HAP-1 (cell line): ENCODE measurements around the gene STK32B.
"Not testable (repeated sequence)": the region's sequence is repeated elsewhere in the genome, so short reads cannot be mapped to it uniquely, and the experiment has no call there.

Source experiments
- DNase-seq, 2 experiments: peaks; one replicate each; pipeline ENCODE4 v3.0.0-alpha.2; 2016 to 2020; ENCODE audit warnings: low spot score in 2 of 2
- H3K27me3 ChIP-seq: fragments of 250-450 bp; sonication (Bioruptor Pico); 2 replicates; pipeline ENCODE4 v1.5.1; 2020; ENCODE audit warnings: low read depth, mild to moderate bottlenecking, moderate library complexity
- H3K36me3 ChIP-seq: fragments of 250-450 bp; sonication (Bioruptor Pico); replicated peaks from 2 replicates; pipeline ENCODE4 v1.5.1; 2020; ENCODE audit warnings: mild to moderate bottlenecking
- H3K4me1 ChIP-seq: fragments of 250-450 bp; sonication (Bioruptor Pico); 2 replicates; pipeline ENCODE4 v1.5.1; 2020; ENCODE audit warnings: mild to moderate bottlenecking
- H3K4me3 ChIP-seq: fragments of 250-450 bp; sonication (Bioruptor Pico); 2 replicates; pipeline ENCODE4 v1.5.1; 2020; ENCODE audit warnings: mild to moderate bottlenecking, moderate library complexity
- H3K9me3 ChIP-seq: fragments of 250-450 bp; sonication (Bioruptor Pico); 2 replicates; pipeline ENCODE4 v1.5.1; 2020; ENCODE audit warnings: mild to moderate bottlenecking, moderate library complexity
- in situ Hi-C: fragments of 300-500 bp; cut with MboI; formaldehyde crosslinking; loops from 3 replicates; pipeline ENCODE4 v1.14.3; 2020; ENCODE audit warnings: low sequenced_read_pairs, inconsistent platforms, mixed read lengths

STK32B gene

DNA sequence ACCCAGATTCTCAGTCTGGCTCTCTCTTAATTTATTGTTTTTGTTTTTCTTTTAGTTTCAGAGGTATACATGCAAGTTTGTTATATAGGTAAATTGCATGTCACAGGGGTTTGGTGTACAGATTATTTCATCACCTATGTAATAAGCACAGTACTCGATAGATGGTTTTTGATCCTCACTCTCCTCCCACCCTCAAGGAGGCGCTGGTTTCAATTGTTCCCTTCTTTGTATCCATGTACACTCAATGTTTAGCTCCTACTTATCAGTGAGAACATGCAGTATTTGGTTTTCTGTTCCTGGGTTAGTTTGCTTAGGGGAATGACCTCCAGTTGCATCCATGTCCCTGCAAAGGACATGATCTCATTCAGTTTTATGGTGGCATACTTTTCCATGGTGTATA is 198.4 kb downstream of the STK32B start:
- Histone ChIP-seq H3K36me3 (no peaks in the 10 kb centered on the region), H3K4me3 (no peak overlapping the region), H3K27me3 (no peaks in the 10 kb centered on the region), H3K4me1 (no peaks in the 10 kb centered on the region), H3K9me3 (no peaks in the 10 kb centered on the region)
- DNase-seq = no peak
- in situ Hi-C loops = no loop called here

DNA sequence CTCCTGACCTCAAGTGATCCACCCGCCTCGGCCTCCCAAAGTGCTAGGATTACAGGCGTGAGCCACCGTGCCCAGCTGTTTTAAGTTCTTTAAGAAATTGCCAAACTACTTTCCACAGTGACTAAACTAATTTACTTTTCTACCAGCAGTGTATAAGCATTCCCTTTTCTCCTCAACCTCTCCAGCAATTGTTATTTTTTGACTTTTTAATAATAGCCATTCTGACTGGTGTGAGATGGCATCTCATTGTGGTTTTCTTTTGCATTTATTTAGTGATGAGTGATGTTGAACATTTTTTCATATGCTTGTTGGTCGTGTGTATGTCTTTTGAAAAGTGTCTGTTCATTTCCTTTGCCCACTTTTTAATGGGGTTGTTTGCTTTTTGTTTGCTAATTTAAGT is 199.3 kb downstream of the STK32B start:
- H3K4me1 ChIP-seq, H3K36me3 ChIP-seq, in situ Hi-C loops, H3K9me3 ChIP-seq, DNase-seq, H3K27me3 ChIP-seq, H3K4me3 ChIP-seq: not testable (repeated sequence)

DNA sequence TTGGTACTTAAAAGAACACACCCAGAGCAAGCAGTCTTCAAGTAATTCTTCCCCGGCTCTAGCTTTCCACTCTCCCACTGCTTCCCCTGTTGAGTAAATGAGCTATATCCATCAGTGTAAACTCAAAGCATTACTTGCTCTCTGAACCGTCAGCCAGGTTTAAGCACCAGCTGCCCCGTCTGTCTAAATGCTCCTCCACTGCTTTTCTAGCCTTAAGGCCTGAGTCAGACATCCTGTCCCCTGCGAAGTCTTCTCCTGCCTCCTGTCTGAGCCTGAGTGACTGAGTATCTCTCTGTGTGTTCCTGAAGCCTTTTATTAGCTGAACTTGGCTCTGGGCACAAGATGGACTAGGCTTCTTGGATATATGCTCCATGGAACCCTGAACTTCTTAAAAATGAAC is 205.1 kb downstream of the STK32B start:
- H3K36me3 ChIP-seq = no peaks in the 10 kb centered on the region
- H3K27me3 ChIP-seq = no peaks in the 10 kb centered on the region
- H3K4me3 ChIP-seq = no peak overlapping the region
- in situ Hi-C loops = no loop called here
- H3K9me3 ChIP-seq = no peaks in the 10 kb centered on the region
- no peaks in the 10 kb centered on the region for H3K4me1 ChIP-seq
- no peak for DNase-seq

DNA sequence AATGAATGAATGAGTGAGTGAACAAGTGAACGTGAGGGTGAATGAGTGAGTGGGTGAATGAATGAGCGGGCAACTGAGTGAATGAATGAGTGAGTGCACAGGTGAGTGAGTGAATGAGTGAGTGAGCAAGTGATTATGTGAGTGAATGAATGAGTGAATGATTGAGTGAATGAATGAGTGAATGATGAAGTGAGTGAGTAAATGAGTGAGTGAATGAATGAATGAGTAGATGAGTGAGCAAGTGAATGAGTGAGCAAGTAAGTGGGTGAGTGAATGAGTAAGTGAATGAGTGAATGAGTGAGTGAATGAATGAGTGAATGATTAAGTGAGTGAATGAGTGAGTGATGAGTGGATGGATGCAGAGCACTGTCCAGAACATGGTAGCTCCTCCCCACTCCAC is 205.8 kb downstream of the STK32B start:
- Histone ChIP-seq H3K36me3 (no peaks in the 10 kb centered on the region), H3K4me1 (no peaks in the 10 kb centered on the region), H3K27me3 (no peaks in the 10 kb centered on the region), H3K4me3 (no peak overlapping the region), H3K9me3 (no peaks in the 10 kb centered on the region)
- in situ Hi-C loops = no loop called here
- no peak for DNase-seq

DNA sequence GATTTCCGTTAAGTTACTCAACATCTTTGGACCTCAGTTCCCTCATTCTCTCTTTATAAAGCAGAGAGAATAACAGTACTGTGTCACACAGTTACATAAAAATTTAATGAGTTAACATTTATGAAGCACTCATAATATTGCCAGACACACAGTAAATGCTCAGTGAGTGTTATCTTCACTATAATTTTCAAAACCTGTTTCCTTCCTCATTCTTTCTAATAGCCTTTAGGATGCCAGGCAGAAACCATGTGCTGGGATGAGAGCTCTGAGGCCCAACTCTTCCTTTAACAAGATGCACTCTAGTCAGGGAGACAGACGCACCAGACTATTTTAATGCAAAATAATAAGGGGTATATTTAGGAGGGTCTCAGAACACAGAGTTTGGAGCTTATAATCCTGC is 208.2 kb downstream of the STK32B start:
- Histone ChIP-seq H3K9me3 (no peaks in the 10 kb centered on the region), H3K4me1 (no peaks in the 10 kb centered on the region), H3K27me3 (no peaks in the 10 kb centered on the region), H3K36me3 (no peaks in the 10 kb centered on the region), H3K4me3 (no peak overlapping the region)
- in situ Hi-C loops = no loop called here
- no peak for DNase-seq

DNA sequence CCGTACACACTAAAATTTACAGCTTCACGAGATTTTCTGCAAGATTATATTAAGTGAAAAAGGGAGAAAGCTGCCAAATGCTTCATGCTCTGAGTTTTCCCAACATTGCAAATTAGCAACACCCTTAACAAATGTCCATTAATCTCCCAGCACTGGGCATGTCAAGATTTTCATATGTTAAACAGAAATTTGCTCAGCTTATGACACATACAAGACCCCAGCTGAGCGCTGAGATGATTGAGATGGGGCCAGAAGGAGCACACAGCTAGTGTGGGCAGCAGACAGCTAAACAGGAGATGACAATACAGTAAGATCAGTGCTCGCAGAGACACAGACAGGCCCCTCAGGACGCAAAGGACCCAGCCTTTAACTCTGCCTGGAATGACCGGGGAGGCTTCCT is 208.8 kb downstream of the STK32B start:
- H3K4me3 ChIP-seq = no peak overlapping the region
- no peaks in the 10 kb centered on the region for H3K27me3 ChIP-seq
- H3K4me1 ChIP-seq = no peaks in the 10 kb centered on the region
- H3K36me3 ChIP-seq = no peaks in the 10 kb centered on the region
- H3K9me3 ChIP-seq = no peaks in the 10 kb centered on the region
- DNase-seq = no peak
- in situ Hi-C loops = no loop called here

DNA sequence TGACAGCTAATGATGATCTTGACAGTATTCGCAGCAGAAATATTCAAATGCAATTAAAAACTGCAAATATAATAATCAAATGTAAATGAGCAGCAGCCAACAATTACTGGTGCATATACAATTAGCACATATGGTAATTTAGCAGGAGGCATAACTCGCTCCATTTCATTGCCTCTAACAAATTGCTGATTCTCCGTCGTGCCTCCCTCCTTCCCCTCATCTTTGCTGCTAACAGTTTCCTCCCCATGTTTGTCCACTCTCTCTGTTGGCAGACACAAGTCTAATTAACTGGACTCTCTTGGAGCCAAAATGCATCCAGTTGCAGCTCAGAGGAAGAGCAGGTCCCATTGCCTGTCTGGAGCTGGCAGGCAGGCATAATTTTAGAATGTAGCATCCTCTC is 210.6 kb downstream of the STK32B start:
- Histone ChIP-seq H3K27me3 (no peaks in the 10 kb centered on the region), H3K4me1 (no peaks in the 10 kb centered on the region), H3K4me3 (no peak overlapping the region), H3K36me3 (no peaks in the 10 kb centered on the region), H3K9me3 (no peaks in the 10 kb centered on the region)
- DNase-seq = no peak
- in situ Hi-C loops = no loop called here

DNA sequence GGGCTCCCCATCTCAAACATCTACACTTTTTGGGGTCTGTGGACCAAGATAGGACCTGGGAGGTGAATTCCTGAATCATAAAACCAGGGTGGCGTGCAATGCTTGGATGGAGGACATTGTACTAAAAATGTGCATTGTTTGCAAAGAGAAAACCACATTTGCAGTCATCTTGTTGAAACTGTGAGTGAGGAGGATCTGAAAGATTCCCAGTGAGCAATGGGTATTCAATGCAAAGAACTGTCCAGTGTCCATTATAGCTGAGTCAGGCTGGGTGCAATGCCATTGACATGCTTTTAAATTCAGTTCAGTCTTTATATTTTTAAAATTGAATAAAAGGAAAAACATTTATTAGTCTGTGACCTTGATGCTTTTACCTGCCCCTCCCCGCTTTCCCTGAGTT is 215.7 kb downstream of the STK32B start:
- Histone ChIP-seq H3K4me1 (no peaks in the 10 kb centered on the region), H3K27me3 (no peaks in the 10 kb centered on the region), H3K36me3 (no peaks in the 10 kb centered on the region), H3K9me3 (no peaks in the 10 kb centered on the region), H3K4me3 (no peak overlapping the region)
- in situ Hi-C loops = no loop called here
- no peak for DNase-seq

DNA sequence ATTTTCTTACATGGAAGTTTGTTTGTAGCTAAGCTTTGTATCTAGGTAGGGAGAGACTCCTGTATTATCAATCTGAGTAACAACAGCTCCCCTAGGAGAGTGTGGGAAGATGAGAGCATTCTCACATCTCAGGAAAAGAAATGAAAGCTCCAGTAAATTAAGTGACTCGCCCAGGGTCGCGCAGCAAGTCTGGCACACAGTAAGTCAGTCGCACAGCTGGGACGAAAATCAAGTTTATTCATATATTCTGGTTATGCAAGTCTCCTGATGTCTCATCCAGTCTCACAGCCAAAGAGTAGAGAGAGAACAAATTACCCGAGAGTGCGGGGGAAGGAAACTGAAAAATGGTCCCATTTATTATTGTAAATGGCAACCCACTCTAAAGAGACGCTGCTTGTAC is 216.1 kb downstream of the STK32B start:
- H3K4me3 ChIP-seq = no peak overlapping the region
- H3K27me3 ChIP-seq = no peaks in the 10 kb centered on the region
- no peak for DNase-seq
- no peaks in the 10 kb centered on the region for H3K4me1 ChIP-seq
- no peaks in the 10 kb centered on the region for H3K36me3 ChIP-seq
- H3K9me3 ChIP-seq = no peaks in the 10 kb centered on the region
- in situ Hi-C loops = no loop called here

DNA sequence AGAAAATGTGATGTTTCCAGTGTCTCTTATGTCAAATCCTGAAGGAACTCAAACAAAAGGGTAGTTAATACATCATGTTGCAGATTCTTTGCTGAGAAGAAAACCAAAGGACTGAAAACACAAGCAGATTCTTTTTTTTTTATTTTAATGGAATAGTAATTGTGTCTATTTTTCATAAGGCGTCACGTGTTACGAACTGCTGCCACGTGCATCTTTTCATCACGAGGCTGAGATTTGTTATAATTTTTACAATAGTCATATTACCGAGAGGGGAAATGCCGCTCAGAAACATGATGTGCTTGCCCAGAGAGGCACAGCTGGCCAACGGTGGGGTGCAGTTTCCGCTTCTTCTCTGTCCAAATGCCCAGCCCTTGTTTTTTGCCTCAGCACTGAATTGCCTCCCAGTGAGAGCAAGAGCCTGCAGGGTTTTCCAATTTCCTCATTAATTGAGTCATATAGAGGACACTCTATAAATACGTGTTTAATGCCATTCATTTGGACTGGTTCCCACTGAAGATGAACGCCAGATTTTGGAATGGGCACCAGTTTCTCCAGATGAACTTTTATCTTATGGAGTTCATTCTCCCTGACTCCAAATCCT is 225.3 kb downstream of the STK32B start:
- H3K36me3 ChIP-seq = no peaks in the 10 kb centered on the region
- DNase-seq = no peak
- no peaks in the 10 kb centered on the region for H3K9me3 ChIP-seq
- no peak overlapping the region for H3K4me3 ChIP-seq
- in situ Hi-C loops = no loop called here
- no peaks in the 10 kb centered on the region for H3K4me1 ChIP-seq
- no peaks in the 10 kb centered on the region for H3K27me3 ChIP-seq

DNA sequence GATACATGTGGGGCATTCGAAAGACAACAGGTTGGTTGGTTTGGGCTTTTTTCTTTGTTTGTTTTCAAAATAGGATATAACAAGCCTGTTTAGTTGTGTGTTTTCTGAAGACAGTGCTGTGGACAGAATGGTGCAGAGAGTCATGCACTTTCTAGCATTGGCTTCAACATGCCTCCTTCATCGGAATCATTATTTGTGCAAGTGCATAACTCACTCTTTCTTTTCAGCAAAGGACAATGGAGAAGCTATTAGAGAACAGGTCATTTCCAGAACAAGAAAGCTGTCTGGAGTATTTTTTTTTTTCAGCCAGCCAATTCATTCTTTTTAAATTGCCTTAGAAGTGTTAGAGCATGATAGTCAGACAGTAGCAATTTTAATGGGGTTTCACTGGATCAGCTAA is 225.8 kb downstream of the STK32B start:
- H3K4me1 ChIP-seq = no peaks in the 10 kb centered on the region
- DNase-seq = no peak
- H3K27me3 ChIP-seq = no peaks in the 10 kb centered on the region
- in situ Hi-C loops = no loop called here
- no peaks in the 10 kb centered on the region for H3K9me3 ChIP-seq
- no peak overlapping the region for H3K4me3 ChIP-seq
- H3K36me3 ChIP-seq = no peaks in the 10 kb centered on the region

DNA sequence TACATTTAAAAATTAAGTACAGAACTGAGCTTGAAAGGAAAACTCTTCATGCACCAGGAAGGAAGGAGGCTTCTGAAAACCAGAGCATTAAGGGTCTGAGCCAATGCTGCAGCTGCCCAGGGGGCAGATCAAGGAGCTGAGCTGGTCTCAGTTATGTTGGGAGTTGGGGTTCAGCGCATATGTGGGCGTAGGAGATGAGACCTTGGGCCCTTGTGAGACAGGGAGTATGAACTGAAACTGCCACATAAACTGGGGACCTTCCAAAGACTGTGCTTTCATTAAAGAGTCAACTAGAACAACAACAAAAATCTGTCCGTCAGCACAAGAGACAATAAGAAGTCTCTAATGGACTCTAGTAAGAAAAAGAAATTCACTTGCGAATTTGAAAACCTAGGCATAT is 226.9 kb downstream of the STK32B start:
- H3K27me3 ChIP-seq = no peaks in the 10 kb centered on the region
- no peaks in the 10 kb centered on the region for H3K36me3 ChIP-seq
- H3K4me3 ChIP-seq = no peak overlapping the region
- in situ Hi-C loops = no loop called here
- H3K9me3 ChIP-seq = no peaks in the 10 kb centered on the region
- H3K4me1 ChIP-seq = no peaks in the 10 kb centered on the region
- DNase-seq = no peak

DNA sequence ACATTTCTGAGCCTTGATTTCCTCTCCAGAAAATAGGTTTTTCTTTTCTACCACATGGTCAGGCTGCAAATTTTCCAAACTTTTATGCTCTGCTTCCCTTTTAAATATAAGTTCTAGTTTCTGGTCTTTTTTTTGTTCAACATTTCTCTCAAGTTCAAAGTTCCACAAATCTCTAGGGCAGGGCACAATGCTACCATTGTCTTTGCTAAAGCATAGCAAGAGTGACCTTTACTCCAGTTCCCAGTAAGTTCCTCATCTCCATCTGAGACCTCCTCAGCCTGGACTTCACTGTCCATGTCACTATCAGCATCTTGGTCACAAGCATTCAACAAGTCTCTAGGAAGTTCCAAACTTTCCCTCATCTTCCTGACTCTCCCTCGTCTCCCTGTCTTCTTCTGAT is 228.8 kb downstream of the STK32B start:
- H3K36me3 ChIP-seq, H3K27me3 ChIP-seq, in situ Hi-C loops: not testable (repeated sequence)

DNA sequence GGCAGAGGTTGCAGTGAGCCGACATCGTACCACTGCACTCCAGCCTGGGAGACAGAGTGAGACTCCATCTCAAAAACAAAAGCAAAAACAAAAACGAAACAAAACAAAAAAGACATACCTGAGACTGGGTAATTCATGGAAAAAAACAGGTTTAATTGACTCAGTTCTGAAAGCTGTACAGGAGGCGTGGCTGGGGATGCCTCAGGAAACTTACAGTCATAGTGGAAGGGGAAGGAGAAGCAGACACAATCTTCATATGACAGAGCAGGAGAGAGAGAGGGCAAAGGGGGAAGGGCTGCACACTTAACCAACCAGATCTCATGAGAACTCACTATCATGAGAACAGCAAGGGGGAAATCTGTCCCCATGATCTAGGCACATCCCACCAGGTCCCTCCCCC is 229.5 kb downstream of the STK32B start:
- H3K9me3 ChIP-seq = no peaks in the 10 kb centered on the region
- in situ Hi-C loops = no loop called here
- H3K36me3 ChIP-seq = no peaks in the 10 kb centered on the region
- no peaks in the 10 kb centered on the region for H3K4me1 ChIP-seq
- H3K4me3 ChIP-seq = no peak overlapping the region
- DNase-seq = no peak
- no peaks in the 10 kb centered on the region for H3K27me3 ChIP-seq

More for the DNA sequence above, 228.8 kb downstream of the STK32B start:
- not testable (repeated sequence) for H3K9me3 ChIP-seq, H3K4me3 ChIP-seq, DNase-seq, H3K4me1 ChIP-seq

DNA sequence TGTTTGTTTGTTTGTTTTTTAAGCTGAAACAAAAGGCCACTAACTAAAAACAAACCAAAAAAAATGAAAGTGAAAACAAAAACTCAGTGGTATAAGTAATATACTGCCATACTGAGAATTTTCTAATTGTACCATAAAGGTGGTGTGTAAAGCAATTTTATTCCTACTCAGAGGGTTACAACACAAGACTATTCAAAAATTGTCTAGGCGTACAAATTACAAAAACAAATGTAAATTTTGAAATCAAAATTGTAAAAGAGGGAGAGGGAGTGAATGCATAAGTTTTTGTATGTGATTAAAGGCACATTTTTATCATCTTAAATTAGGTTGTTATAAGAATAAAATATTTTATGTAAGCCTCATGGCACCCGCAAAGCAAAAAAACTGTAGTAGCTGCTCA is 232.6 kb downstream of the STK32B start:
- in situ Hi-C loops = no loop called here
- no peaks in the 10 kb centered on the region for H3K9me3 ChIP-seq
- no peaks in the 10 kb centered on the region for H3K27me3 ChIP-seq
- DNase-seq = no peak
- no peaks in the 10 kb centered on the region for H3K4me1 ChIP-seq
- H3K36me3 ChIP-seq = no peaks in the 10 kb centered on the region
- no peak overlapping the region for H3K4me3 ChIP-seq
